ENCODE data around the gene NR2C2.

Gene NR2C2

DNA sequence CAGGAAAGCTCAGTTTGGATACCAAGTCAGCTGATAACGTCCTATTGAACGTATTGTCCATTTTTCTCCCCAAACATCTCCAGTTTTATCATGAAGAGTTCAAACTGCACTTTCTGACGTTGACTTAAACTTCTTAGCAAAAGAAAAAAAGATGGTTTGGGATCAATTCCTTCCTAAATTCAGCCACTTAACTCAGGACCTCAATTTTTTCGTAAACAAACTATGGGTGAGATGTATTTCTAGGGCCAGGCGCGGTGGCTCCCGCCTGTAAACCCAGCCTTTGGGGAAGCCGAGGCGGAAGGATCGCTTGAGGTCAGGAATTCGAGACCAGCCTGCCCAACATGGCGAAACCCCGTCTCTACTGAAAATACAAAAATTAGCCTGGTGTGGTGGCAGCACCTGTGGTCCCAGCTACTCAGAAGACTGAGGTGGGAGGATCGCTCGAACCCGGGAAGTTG is 118.2 kb downstream of the NR2C2 start:
- no peak for DNase-seq

DNA sequence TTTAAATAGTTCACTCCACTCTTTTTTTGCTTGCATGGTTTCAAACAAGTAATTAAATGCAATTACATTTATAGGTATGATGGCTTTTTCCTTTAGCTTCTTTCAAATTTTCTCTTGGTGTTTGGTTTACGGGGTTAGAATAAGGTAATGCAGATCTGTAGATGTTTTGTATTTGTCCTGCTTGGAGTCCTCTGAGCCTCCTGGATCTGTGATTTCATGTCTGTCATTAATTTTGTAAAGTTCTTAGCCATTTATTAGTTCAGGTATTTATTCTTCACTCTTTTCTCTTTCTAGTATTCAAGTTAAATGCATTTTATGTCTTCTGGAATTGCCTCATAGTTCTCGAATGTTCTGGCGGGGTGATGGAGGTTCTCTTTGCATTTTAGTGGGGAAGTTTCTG is 119.1 kb downstream of the NR2C2 start:
- no peak for DNase-seq

DNA sequence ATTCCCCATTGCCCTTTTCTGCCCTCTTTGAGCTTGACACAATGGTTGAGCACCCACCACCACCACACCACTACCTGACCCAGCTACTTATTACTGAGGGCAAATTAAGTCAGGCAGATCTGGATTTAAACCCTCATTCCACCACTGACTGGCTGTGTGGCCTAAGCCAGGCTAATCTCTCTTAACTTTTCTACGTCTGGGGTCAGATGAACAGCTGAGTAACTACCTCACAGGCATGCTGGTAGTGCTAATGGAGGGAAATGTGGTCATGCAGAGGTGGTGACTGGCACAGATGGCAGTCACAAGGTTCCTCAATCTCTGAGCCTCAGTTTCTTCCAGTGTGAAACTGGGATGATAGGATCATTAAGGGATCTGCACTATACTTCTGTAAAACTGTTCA is 122.1 kb downstream of the NR2C2 start:
- DNase-seq = no peak

DNA sequence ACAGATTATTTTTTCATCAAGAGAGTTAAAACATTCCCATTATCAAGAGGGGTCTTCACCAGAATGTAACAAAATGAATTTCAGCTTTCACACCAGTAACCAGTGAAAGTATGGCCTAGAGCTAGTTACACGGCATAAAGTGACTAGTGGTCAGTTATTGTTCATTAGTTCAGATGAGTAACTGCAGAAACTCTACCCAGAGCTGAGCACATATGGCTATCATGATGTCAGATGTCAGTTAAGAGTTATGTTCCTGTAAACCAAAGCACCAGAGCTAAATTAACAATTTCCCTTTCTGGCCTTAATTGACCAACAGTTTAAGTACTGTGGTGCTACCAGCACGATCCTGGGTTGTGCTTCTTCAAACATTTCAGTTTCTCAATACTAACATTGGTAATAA is 124.3 kb downstream of the NR2C2 start:
- DNase-seq = no peak

GRCh38 chr3:15074500-15074899 is 127.1 kb downstream of the NR2C2 start:
- no peak for DNase-seq

- DNase-seq = no peak
These were observed 131.7 kb downstream of the NR2C2 start for GRCh38 chr3:15079091-15079490.

- no peak for DNase-seq
These were observed 134.7 kb downstream of the NR2C2 start for GRCh38 chr3:15081960-15082664.

DNA sequence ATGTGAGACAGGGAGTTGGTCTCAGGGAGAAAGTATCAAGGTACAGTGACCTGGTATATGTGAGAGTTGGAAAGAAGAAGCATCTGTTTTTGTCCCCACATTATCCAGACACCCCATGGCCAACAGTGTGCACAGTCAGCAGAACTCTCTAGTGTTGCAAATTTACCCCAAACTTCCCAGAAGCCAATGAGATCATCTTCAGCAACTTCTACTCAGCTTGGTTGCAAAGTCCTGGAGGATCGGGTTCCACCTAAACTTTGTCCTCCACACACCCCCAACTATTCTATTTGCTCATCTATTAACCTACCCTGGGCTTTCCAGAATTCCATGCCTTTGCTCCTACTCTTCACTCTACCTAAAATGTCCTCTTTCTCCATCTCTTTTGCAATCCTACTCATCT is 135.9 kb downstream of the NR2C2 start:
- no peak for DNase-seq

DNA sequence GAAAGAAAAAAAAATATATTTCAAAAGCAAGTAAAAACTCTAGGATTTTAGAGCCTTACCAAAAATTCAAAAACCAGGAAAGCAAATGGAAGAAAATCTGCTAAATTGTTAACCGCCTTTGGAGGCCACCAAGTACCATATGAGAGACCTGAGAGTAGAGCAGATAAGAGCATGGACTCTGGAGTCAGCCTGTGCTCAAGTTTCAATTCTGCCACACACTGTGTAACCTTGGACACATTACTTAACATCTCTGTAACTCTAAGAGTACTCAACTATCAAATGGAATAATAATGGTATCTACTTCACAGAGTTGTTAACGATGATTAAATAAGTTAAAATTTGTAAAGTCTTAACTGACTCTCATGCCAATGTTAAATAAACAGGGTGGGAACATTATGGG is 138.9 kb downstream of the NR2C2 start:
- DNase-seq = no peak

DNA sequence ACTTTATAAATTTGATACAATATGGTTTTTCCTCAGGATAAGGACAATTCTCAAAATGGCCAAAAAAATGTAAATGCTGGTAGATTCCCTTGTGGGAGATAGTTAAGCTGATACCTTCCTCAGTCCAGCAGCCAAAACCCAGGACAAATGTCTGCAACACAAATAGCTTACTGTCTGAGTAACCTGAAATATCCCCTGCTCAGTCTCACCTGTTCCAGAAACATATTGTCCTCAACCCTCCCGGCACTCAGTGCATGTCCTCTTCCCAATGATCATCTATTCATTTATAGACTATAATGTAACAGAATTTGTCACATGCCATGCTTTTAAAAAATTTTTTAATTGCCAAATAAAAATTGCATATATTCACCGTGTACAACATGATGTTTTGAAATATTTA is 139.3 kb downstream of the NR2C2 start:
- no peak for DNase-seq

- DNase-seq = no peak
These were observed 141.8 kb downstream of the NR2C2 start for GRCh38 chr3:15089201-15089600.

DNA sequence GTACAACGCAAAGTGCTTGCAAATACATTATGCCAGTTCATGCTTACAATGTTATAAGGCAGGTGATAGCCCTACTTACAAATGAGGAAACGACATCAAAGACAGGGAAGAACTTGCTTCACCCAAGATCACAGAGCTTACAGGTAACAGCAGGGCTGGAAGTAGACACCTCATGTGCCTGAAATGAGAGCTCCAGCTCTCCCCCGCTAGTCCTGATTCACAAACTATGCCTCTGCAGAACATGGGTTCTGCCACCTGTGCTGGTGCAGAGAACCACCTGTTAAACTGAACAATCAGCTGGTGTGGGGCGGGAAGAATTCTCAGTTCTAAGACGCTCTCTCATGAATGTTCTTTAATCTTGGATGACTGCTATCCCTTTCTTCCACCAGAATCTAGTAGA is 144.2 kb downstream of the NR2C2 start:
- DNase-seq = no peak

DNA sequence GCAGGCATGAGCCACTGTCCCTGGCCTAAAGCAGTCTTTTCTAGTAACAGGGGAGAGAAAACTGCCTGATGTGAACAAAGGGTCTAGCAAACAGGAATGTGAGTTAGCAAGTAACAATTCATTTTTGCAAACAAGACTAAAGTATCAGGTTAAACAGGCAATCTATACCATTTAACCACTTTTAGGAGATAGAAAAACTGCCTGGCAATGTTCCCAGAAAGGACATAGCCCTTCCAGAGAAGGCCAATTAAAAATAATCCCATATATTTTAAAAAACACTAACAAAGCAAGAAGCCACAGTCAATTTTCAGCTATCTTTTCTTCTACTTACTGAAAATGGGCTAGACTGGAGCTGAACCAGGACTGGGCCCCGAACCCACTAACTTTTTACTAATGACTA is 145.3 kb downstream of the NR2C2 start:
- no peak for DNase-seq

- DNase-seq = no peak
These were observed 146.9 kb downstream of the NR2C2 start for GRCh38 chr3:15094187-15094875.

- DNase-seq = no peak
These were observed 148.7 kb downstream of the NR2C2 start for GRCh38 chr3:15096046-15096445.

GRCh38 chr3:15097891-15098290 is 150.5 kb downstream of the NR2C2 start:
- DNase-seq = peak in 2 of 5 experiments; percentile 44 to 78
